ENCODE results near the gene GRID1.

The GRID1 gene

DNA sequence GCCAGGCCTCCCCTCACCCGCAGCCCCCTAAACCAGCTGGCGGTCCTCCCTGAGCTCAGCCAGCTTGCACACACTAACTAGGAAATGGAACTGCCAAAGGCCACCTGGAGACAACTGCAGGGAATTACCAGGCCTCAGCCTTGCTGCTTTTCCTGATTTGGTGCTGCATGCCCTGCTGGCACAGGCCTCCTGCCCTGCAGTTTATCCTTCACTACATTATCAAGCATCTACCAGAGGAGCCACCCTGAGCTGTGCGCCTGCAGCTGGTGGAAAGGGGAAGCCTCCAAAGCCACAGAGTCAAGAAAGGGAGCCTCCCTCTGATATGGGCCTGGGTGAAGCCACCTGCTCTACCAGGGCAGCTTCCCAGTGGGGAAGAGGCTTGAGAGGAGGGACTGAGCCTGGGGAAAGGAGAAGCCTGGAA is 139.8 kb downstream of the GRID1 start:
- no peak for TF ChIP-seq ZFX (IDR thresholded peaks at IDR 0.05; ENCODE audit: borderline replicate concordance)
- TF ChIP-seq, protein P1, sequence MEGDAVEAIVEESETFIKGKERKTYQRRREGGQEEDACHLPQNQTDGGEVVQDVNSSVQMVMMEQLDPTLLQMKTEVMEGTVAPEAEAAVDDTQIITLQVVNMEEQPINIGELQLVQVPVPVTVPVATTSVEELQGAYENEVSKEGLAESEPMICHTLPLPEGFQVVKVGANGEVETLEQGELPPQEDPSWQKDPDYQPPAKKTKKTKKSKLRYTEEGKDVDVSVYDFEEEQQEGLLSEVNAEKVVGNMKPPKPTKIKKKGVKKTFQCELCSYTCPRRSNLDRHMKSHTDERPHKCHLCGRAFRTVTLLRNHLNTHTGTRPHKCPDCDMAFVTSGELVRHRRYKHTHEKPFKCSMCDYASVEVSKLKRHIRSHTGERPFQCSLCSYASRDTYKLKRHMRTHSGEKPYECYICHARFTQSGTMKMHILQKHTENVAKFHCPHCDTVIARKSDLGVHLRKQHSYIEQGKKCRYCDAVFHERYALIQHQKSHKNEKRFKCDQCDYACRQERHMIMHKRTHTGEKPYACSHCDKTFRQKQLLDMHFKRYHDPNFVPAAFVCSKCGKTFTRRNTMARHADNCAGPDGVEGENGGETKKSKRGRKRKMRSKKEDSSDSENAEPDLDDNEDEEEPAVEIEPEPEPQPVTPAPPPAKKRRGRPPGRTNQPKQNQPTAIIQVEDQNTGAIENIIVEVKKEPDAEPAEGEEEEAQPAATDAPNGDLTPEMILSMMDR (IDR thresholded peaks at IDR 0.05), result no peak
- no peak overlapping the region for H3K27ac ChIP-seq

DNA sequence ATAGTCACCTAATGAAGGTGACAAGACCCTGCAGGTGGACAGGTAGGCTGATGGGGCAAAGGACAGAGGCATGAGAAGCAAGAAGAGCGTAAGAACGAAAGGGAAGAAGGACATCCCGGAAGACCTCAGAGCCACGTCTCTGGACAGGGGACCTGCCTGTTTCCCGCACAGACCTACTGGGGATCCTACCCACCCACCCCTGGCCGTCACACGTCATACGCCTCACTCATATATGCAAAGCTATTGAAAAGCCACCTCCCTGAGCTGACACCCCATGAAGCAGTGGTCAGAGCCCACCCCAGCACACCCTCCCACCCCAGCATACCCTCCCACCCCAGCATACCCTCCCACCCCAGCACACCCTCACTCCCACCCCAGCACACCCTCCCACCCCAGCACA is 140.6 kb downstream of the GRID1 start:
- no peak overlapping the region for H3K27ac ChIP-seq
- TF ChIP-seq ZFX (IDR thresholded peaks at IDR 0.05; ENCODE audit: borderline replicate concordance), result no peak
- TF ChIP-seq, protein P1 (IDR thresholded peaks at IDR 0.05), result no peak

DNA sequence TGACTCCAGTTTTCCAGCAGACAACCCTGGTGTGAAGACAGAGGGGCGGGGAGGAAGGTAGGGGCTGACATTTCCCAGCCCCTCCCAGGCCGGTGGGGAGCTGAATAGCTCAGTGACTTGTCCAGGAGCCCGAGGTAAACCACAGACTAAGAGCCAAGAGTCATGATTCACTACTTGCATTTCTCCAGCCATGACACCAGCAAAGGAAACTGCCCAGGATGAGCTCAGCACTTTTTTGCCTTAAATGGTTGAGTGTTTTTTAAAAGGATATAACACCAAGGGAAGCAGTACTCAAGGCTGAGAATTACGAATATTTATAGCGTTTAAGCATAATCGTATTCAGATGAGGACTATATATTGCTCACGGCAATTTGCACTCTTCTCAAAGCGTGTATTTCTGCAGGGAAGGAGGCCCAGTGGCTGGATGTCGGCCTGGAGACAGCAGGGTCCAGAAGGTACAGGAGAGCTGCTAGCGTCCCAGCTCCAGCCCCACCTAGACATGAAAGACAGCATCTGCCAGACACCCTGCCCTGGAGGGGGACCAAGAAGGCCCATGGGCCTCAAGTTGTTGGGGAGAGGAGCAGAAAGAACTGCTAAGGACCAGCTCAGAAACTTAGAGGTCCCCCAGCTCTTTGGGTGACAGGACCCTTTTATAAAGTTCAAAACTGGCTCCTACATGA is 141.4 kb downstream of the GRID1 start:
- no peak for TF ChIP-seq ZFX (IDR thresholded peaks at IDR 0.05; ENCODE audit: borderline replicate concordance)
- TF ChIP-seq, protein P1 (IDR thresholded peaks at IDR 0.05), result no peak
- no peak overlapping the region for H3K27ac ChIP-seq

DNA sequence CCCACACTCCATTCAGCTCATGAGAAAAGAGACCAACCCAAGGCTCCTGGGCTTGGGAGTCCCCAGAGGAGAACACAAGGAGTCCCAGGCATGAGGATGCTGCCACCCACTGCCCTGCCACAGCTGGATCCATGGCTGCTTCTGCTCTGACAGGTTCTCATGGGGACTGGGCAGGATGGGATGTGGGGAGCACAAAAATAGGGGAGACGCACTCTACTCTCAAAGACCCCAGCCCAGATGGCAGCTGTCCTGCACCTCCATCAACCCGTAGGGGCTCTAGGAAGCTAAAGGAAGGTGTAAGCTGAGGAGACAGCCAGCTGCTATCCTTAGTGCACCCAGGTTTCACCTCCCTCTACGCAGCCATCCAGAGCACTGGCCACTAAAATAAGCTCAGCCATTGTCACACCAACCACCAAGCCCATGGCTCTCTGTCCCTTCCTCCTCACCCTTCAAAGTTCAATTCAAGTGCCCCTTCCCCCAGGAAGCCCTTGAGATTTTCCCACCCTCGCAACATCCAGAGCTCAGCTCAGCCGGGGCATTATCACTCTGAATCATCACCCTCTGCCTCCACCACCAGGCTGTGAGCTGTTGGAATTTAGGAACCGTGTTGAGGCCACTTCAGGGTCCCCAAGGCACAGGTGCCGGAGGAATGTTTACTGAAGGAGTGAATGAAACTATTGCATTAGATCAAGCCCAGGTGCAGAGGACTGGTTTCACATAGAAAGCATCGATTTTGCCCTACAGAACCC is 142.1 kb downstream of the GRID1 start:
- H3K27ac ChIP-seq, result no peak overlapping the region
- TF ChIP-seq, protein P1 (IDR thresholded peaks at IDR 0.05), result no peak
- TF ChIP-seq ZFX (IDR thresholded peaks at IDR 0.05; ENCODE audit: borderline replicate concordance), result no peak

DNA sequence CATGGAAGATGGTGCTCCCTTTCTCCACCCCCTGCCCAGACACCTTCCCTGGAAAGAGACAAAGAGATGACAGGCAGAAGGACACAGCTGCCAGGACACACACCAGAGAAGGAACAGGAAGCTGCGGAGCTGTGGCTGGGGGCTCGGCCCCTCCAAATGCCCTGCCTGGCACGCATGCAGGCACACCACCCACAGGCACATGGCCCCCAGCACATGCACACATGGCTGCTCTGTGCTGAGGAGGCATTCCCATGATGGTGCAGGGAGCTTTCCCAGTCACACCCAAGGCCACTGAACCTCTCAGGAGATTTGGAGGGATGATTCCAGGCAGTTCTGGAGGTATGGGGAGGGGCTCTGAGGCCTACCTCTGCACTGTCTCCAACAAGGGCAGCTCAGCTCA is 143.3 kb downstream of the GRID1 start:
- H3K27ac ChIP-seq, result no peak overlapping the region
- TF ChIP-seq, protein P1 (IDR thresholded peaks at IDR 0.05), result no peak
- no peak for TF ChIP-seq ZFX (IDR thresholded peaks at IDR 0.05; ENCODE audit: borderline replicate concordance)

DNA sequence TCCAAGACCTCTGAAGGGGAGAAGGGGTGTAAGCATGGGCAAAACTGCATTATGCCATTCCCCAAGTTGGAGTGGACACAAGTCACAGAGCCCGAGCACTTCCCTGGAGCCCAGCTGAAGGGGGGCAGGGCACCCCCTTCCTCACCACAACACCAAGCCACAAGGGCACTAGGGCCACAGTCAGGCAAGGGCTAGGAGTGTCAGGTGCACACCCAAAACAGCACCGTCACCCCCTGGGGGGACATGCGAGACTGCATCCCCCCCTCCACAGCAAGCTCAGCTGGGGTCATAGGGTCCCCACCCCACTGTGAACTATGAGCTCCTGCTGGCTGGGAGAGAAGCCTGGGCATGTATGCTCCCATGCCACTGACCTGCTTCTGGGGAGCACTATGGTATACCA is 143.9 kb downstream of the GRID1 start:
- TF ChIP-seq, protein P1 (IDR thresholded peaks at IDR 0.05), result no peak
- TF ChIP-seq ZFX (IDR thresholded peaks at IDR 0.05; ENCODE audit: borderline replicate concordance), result no peak
- no peak overlapping the region for H3K27ac ChIP-seq

DNA sequence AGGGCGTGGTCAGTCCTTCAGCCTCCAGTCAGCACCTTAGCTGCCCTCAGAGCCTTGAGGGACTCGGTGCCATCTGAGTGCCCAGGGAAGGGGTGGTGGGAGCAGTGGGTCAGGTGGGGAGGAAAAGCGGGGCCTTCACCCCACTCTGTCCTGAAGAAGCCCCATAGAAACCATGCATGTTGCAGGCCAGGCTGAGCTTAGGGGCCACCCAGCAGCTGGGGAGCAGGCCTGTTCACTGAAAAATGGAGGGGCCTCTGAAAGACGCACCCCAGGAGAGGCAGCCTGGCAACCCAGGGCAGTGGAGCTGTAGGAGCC is 144.3 kb downstream of the GRID1 start:
- no peak overlapping the region for H3K27ac ChIP-seq
- TF ChIP-seq ZFX (IDR thresholded peaks at IDR 0.05; ENCODE audit: borderline replicate concordance), result no peak
- TF ChIP-seq, protein P1 (IDR thresholded peaks at IDR 0.05), result no peak

Data from 22Rv1 (cell line).